C4-2B (cell line): ENCODE measurements around the gene HERC3.

Experiments
- ZFX ChIP-seq: fragments of 450-650 bp; IDR thresholded peaks from 2 replicates; pipeline ENCODE4 v1.6.1; 2017
- TF ChIP-seq, protein P1 (sequence below): fragments of 450-650 bp; conservative IDR thresholded peaks from 2 replicates; pipeline ENCODE4 v1.5.1; 2017; ENCODE audit warnings: mild to moderate bottlenecking

- TF ChIP-seq, protein P1, sequence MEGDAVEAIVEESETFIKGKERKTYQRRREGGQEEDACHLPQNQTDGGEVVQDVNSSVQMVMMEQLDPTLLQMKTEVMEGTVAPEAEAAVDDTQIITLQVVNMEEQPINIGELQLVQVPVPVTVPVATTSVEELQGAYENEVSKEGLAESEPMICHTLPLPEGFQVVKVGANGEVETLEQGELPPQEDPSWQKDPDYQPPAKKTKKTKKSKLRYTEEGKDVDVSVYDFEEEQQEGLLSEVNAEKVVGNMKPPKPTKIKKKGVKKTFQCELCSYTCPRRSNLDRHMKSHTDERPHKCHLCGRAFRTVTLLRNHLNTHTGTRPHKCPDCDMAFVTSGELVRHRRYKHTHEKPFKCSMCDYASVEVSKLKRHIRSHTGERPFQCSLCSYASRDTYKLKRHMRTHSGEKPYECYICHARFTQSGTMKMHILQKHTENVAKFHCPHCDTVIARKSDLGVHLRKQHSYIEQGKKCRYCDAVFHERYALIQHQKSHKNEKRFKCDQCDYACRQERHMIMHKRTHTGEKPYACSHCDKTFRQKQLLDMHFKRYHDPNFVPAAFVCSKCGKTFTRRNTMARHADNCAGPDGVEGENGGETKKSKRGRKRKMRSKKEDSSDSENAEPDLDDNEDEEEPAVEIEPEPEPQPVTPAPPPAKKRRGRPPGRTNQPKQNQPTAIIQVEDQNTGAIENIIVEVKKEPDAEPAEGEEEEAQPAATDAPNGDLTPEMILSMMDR: no peak
- no peak for TF ChIP-seq ZFX
These were observed 130.0 kb downstream of the HERC3 start for GRCh38 chr4:88722276-88722780.
